Parathyroid adenoma (tissue), 2 donors: ENCODE results near the gene SH3BP4.

ENCODE experiments used
- H2AFZ ChIP-seq: fragments of 300-600 bp; sonication (generic); one replicate; pipeline ENCODE4 v1.7.0; 2017; ENCODE audit warnings: antibody characterized with exemption, mild to moderate bottlenecking
- H3K27ac ChIP-seq: fragments of 300-600 bp; sonication (generic); one replicate; pipeline ENCODE4 v1.7.0; 2017
- H3K27me3 ChIP-seq: fragments of 300-600 bp; sonication (generic); one replicate; pipeline ENCODE4 v1.7.0; 2017; ENCODE audit warnings: low read length; ENCODE audit not compliant: control insufficient read depth, insufficient read depth
- H3K36me3 ChIP-seq: fragments of 300-600 bp; sonication (generic); one replicate; pipeline ENCODE4 v1.7.0; 2017; ENCODE audit warnings: low read length; ENCODE audit not compliant: control insufficient read depth, insufficient read depth
- H3K4me1 ChIP-seq: fragments of 300-600 bp; sonication (generic); one replicate; pipeline ENCODE4 v1.7.0; 2017; ENCODE audit warnings: control low read depth
- H3K4me2 ChIP-seq: fragments of 300-600 bp; sonication (generic); one replicate; pipeline ENCODE4 v1.7.0; 2017; ENCODE audit warnings: low read length
- H3K4me3 ChIP-seq: fragments of 300-600 bp; sonication (generic); one replicate; pipeline ENCODE4 v1.7.0; 2017; ENCODE audit warnings: low read depth, low read length
- H3K79me2 ChIP-seq: fragments of 300-600 bp; sonication (generic); one replicate; pipeline ENCODE4 v1.7.0; 2017; ENCODE audit warnings: control low read depth
- H3K9ac ChIP-seq: fragments of 300-600 bp; sonication (generic); one replicate; pipeline ENCODE4 v1.7.0; 2017; ENCODE audit warnings: mild to moderate bottlenecking
- H3K9me3 ChIP-seq: fragments of 300-600 bp; sonication (generic); one replicate; pipeline ENCODE4 v1.7.0; 2017; ENCODE audit warnings: low read length; ENCODE audit not compliant: control insufficient read depth
- CTCF ChIP-seq: fragments of 300-600 bp; sonication (generic); IDR thresholded peaks from one replicate; pipeline ENCODE4 v1.7.0; 2017; ENCODE audit warnings: antibody characterized with exemption, mild to moderate bottlenecking
- donor health status: primary hyperparathyroidism.

The SH3BP4 gene

GRCh38 chr2:235008584-235009044, 56.8 kb downstream of the SH3BP4 start:
- no peak overlapping the region for H3K27ac ChIP-seq
- no peak overlapping the region for H3K9ac ChIP-seq
- no peaks in the 10 kb centered on the region for H3K27me3 ChIP-seq
- no peak for TF ChIP-seq CTCF
- no peaks in the 10 kb centered on the region for H3K79me2 ChIP-seq
- no peak overlapping the region for H3K4me2 ChIP-seq
- no peak overlapping the region for H2AFZ ChIP-seq
- H3K4me3 ChIP-seq, result no peak overlapping the region
- H3K4me1 ChIP-seq, result no peaks in the 10 kb centered on the region
- H3K9me3 ChIP-seq, result no peaks in the 10 kb centered on the region
- no peaks in the 10 kb centered on the region for H3K36me3 ChIP-seq

- H3K4me2 ChIP-seq, result no peak overlapping the region
- no peaks in the 10 kb centered on the region for H3K4me1 ChIP-seq
- H3K36me3 ChIP-seq, result no peaks in the 10 kb centered on the region
- H2AFZ ChIP-seq, result no peak overlapping the region
- no peak for TF ChIP-seq CTCF
- no peak overlapping the region for H3K4me3 ChIP-seq
- no peak overlapping the region for H3K9ac ChIP-seq
- no peaks in the 10 kb centered on the region for H3K79me2 ChIP-seq
- H3K9me3 ChIP-seq, result no peaks in the 10 kb centered on the region
- no peaks in the 10 kb centered on the region for H3K27me3 ChIP-seq
- no peak overlapping the region for H3K27ac ChIP-seq
Observed at GRCh38 chr2:235009081-235009480, 57.3 kb downstream of the SH3BP4 start.

- Histone ChIP-seq H3K4me2 (no peak overlapping the region), H3K4me3 (no peak overlapping the region), H3K9ac (no peak overlapping the region), H3K79me2 (no peaks in the 10 kb centered on the region), H3K27me3 (no peaks in the 10 kb centered on the region), H3K36me3 (no peaks in the 10 kb centered on the region), H3K9me3 (no peaks in the 10 kb centered on the region), H2AFZ (no peak overlapping the region), H3K27ac (no peak overlapping the region), H3K4me1 (no peaks in the 10 kb centered on the region)
- TF ChIP-seq CTCF, result no peak
Observed at GRCh38 chr2:235010117-235010714, 58.4 kb downstream of the SH3BP4 start.

GRCh38 chr2:235011607-235011928, 59.8 kb downstream of the SH3BP4 start:
- no peak overlapping the region for H2AFZ ChIP-seq
- H3K4me1 ChIP-seq, result no peaks in the 10 kb centered on the region
- TF ChIP-seq CTCF, result no peak
- H3K79me2 ChIP-seq, result no peaks in the 10 kb centered on the region
- no peaks in the 10 kb centered on the region for H3K36me3 ChIP-seq
- H3K9me3 ChIP-seq, result no peaks in the 10 kb centered on the region
- H3K9ac ChIP-seq, result no peak overlapping the region
- H3K27me3 ChIP-seq, result no peaks in the 10 kb centered on the region
- no peak overlapping the region for H3K27ac ChIP-seq
- no peak overlapping the region for H3K4me3 ChIP-seq
- no peak overlapping the region for H3K4me2 ChIP-seq

- Histone ChIP-seq H2AFZ (no peak overlapping the region), H3K9ac (no peak overlapping the region), H3K36me3 (no peaks in the 10 kb centered on the region), H3K4me3 (no peak overlapping the region), H3K4me1 (no peaks in the 10 kb centered on the region), H3K27me3 (no peaks in the 10 kb centered on the region), H3K79me2 (no peaks in the 10 kb centered on the region), H3K27ac (no peak overlapping the region), H3K4me2 (no peak overlapping the region), H3K9me3 (no peaks in the 10 kb centered on the region)
- TF ChIP-seq CTCF, result no peak
Observed at GRCh38 chr2:235011929-235012631, 60.3 kb downstream of the SH3BP4 start.
